ENCODE measurements around the gene MICU2. TPM values are rescaled to one million over a fixed set of nuclear protein-coding genes. Genes with fewer than 3 reads are reported as not detected.

MICU2 gene
- total and polyA plus RNA-seq, 2 experiments from 2014 or later = 51.0 to 122 TPM

DNA sequence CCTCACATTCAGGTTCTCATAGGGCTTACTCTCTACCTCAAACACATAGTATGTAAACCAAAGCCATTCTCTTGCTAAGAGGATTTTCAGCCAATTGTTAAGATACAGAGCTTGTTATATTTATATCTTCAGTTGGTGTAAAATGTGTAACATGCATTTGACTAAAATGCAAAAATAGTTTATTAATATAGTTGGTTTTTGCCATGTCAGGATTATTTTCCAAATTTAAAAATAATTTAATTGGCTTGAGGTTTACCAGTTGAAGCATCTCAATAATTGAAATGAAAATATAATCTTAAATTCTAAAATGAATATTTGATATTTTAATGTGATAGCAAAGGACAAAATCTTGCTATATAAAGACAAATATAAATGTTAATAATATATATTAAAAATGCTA lies 7.2 kb downstream of the MICU2 start:
- Histone ChIP-seq H3K27ac (ENCODE audit: low read depth) (no peak overlapping the region), H3K36me3 (ENCODE audit: insufficient read depth) (no peaks in the 10 kb centered on the region), H3K27me3 (ENCODE audit: insufficient read depth) (no peaks in the 10 kb centered on the region), H4K20me1 (replicated peaks; ENCODE audit: insufficient read depth) (peaks cover 19% of the 10 kb centered on the region; the same call in 1 of the 2 replicates), H3F3A (replicated peaks; ENCODE audit: low read depth) (no peaks in the 10 kb centered on the region), H2AFZ (no peak overlapping the region), H3K4me1 (ENCODE audit: insufficient read depth) (peaks cover 15% of the 10 kb centered on the region; the same call in 1 of the 2 replicates), H3K9me2 (ENCODE audit: insufficient read depth) (no peaks in the 10 kb centered on the region), H3K79me2 (replicated peaks; ENCODE audit: insufficient read depth) (peaks cover 99% of the 10 kb centered on the region), H3K4me3 (no peak overlapping the region), H3K4me2 (no peak overlapping the region)
- peaks cover 16% of the 10 kb centered on the region for H3K4me1 Mint-ChIP-seq
- H3K9me3 Mint-ChIP-seq = peaks cover 15% of the 10 kb centered on the region; the same call in 2 of the 3 replicates
- H3K4me3 Mint-ChIP-seq = no peak overlapping the region
- H3K27me3 Mint-ChIP-seq (ENCODE audit: insufficient read depth, low read depth, poor library complexity) = peaks cover 3% of the 10 kb centered on the region
- H3K36me3 Mint-ChIP-seq (ENCODE audit: low read depth) = peaks cover 25% of the 10 kb centered on the region; the same call in 2 of the 3 replicates
- TF ChIP-seq EZH2 (IDR thresholded peaks at IDR 0.05; ENCODE audit: low read depth, unreplicated experiment) (no peak), ZNF462 (CRISPR knock-in tag; IDR thresholded peaks at IDR 0.05) (no peak), NANOG (IDR thresholded peaks at IDR 0.05; ENCODE audit: borderline replicate concordance) (no peak), EZH2phosphoT487 (IDR thresholded peaks at IDR 0.05; ENCODE audit: unreplicated experiment) (no peak), ZNF331 (CRISPR knock-in tag; IDR thresholded peaks at IDR 0.05; ENCODE audit: low read depth) (no peak), CREB1 (CRISPR knock-in tag; IDR thresholded peaks at IDR 0.05; ENCODE audit: low read depth) (no peak), CTCF (conservative IDR thresholded peaks at IDR 0.05; ENCODE audit: low read depth in 2 of 2) (no peak), ZNF114 (CRISPR knock-in tag; IDR thresholded peaks at IDR 0.05) (no peak), STAT1 (IDR thresholded peaks at IDR 0.05; ENCODE audit: unreplicated experiment) (no peak), JUNB (IDR thresholded peaks at IDR 0.05; ENCODE audit: unreplicated experiment) (no peak), POLR2AphosphoS5 (IDR thresholded peaks at IDR 0.05; ENCODE audit: low read depth) (no peak)
- TF ChIP-seq, protein P1, sequence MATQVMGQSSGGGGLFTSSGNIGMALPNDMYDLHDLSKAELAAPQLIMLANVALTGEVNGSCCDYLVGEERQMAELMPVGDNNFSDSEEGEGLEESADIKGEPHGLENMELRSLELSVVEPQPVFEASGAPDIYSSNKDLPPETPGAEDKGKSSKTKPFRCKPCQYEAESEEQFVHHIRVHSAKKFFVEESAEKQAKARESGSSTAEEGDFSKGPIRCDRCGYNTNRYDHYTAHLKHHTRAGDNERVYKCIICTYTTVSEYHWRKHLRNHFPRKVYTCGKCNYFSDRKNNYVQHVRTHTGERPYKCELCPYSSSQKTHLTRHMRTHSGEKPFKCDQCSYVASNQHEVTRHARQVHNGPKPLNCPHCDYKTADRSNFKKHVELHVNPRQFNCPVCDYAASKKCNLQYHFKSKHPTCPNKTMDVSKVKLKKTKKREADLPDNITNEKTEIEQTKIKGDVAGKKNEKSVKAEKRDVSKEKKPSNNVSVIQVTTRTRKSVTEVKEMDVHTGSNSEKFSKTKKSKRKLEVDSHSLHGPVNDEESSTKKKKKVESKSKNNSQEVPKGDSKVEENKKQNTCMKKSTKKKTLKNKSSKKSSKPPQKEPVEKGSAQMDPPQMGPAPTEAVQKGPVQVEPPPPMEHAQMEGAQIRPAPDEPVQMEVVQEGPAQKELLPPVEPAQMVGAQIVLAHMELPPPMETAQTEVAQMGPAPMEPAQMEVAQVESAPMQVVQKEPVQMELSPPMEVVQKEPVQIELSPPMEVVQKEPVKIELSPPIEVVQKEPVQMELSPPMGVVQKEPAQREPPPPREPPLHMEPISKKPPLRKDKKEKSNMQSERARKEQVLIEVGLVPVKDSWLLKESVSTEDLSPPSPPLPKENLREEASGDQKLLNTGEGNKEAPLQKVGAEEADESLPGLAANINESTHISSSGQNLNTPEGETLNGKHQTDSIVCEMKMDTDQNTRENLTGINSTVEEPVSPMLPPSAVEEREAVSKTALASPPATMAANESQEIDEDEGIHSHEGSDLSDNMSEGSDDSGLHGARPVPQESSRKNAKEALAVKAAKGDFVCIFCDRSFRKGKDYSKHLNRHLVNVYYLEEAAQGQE (IDR thresholded peaks at IDR 0.05; ENCODE audit: unreplicated experiment) = no peak
- TF ChIP-seq, protein P2, sequence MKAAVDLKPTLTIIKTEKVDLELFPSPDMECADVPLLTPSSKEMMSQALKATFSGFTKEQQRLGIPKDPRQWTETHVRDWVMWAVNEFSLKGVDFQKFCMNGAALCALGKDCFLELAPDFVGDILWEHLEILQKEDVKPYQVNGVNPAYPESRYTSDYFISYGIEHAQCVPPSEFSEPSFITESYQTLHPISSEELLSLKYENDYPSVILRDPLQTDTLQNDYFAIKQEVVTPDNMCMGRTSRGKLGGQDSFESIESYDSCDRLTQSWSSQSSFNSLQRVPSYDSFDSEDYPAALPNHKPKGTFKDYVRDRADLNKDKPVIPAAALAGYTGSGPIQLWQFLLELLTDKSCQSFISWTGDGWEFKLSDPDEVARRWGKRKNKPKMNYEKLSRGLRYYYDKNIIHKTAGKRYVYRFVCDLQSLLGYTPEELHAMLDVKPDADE (IDR thresholded peaks at IDR 0.05) = no peak
- ATAC-seq = no peak
- no peak for DNase-seq (ENCODE audit: low spot score)
- no peak overlapping the region for H3K27ac Mint-ChIP-seq

Data from GM23338 (cell line).